Vagina (tissue), 2 donors: ENCODE results near the gene ZNF214. TPM values are rescaled to one million over a fixed set of nuclear protein-coding genes. Genes with fewer than 3 reads are reported as not detected.
"Not testable (repeated sequence)": the region's sequence is repeated elsewhere in the genome, so short reads cannot be mapped to it uniquely, and the experiment has no call there.

Experiments used
- DNase-seq, 2 donors: peaks; one replicate each; pipeline ENCODE4 v3.0.0-alpha.2; 2017; ENCODE audit errors: extremely low spot score in 2 of 2
- H3K27ac ChIP-seq: fragments of 200-600 bp; sonication (generic); one replicate; pipeline ENCODE4 v1.5.1; 2019
- H3K27me3 ChIP-seq: fragments of 200-600 bp; sonication (generic); one replicate; pipeline ENCODE4 v1.5.1; 2019
- H3K36me3 ChIP-seq, 2 donors: fragments of 200-600 bp; sonication (generic); one replicate each; pipeline ENCODE4 v1.5.1; 2017 to 2019
- H3K4me1 ChIP-seq: fragments of 200-600 bp; sonication (generic); one replicate; pipeline ENCODE4 v1.5.1; 2019
- H3K4me3 ChIP-seq, 2 donors: fragments of 200-600 bp; sonication (generic); 1 replicate in 1 of 2; 2 replicates in 1 of 2; pipeline ENCODE4 v1.5.1; 2016 to 2019
- H3K9me3 ChIP-seq: fragments of 200-600 bp; sonication (generic); one replicate; pipeline ENCODE4 v1.5.1; 2019
- POLR2A ChIP-seq, 2 donors: fragments of 450-650 bp; IDR thresholded peaks; one replicate each; pipeline ENCODE4 v1.6.1; 2017; ENCODE audit warnings: antibody characterized with exemption in 2 of 2, mild to moderate bottlenecking in 2 of 2, moderate library complexity in 2 of 2
- POLR2AphosphoS5 ChIP-seq, 2 donors: sonication (generic); formaldehyde crosslinking; IDR thresholded peaks; one replicate each; pipeline ENCODE4 v1.9.0; 2017; ENCODE audit warnings: antibody characterized with exemption in 2 of 2, mild to moderate bottlenecking in 2 of 2, low read depth in 1 of 2; ENCODE audit not compliant: insufficient read depth in 1 of 2
- intact Hi-C: fragments of 100-400 bp; cut with DNase I; formaldehyde crosslinking; loops from one replicate; pipeline ENCODE4 v1.15.1; 2023
- total RNA-seq: library from RNA; depleted of rRNA; stranded (reverse); fragments of >200 nt; gene quantifications from one replicate; pipeline ENCODE4 v1.2.3, GENCODE V29; 2016
- TF ChIP-seq, protein P1 (sequence below), 3 experiments: fragments of 450-650 bp in 2 of 3; fragments of 200-600 bp in 1 of 3; sonication (generic) in 1 of 3; IDR thresholded peaks; one replicate each; pipeline ENCODE4 v1.5.1; 2017 to 2019; ENCODE audit warnings: antibody characterized with exemption in 3 of 3, mild to moderate bottlenecking in 2 of 3, moderate library complexity in 2 of 3

Gene ZNF214
- total RNA-seq, 1 donor from 2014 or later: 3.9 TPM

DNA sequence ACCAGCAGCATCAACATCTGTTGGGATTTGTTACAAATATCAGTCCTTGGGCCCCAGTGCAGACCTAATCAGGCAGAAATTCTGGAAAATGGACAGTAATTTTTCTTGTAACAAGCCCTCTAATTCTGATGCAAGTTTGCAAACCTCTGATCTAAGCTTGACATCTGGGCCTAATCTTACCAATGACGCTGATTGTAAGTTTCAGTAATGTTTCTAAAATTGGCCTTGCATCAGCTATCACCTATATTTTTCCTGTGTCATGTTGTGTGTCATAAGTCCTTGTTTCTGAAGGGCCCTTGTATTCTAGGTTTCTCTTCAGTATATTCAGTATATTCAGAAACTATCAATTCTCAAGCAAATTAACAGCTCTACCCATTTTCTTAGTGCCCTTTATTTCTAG lies 57.5 kb downstream of the ZNF214 start:
- H3K9me3 ChIP-seq: no peaks in the 10 kb centered on the region
- intact Hi-C loops: no loop called here
- no peak for TF ChIP-seq POLR2AphosphoS5 (IDR thresholded peaks at IDR 0.05; ENCODE audit: insufficient read depth in 1 of 2, low read depth in 1 of 2)
- no peak for TF ChIP-seq POLR2A (IDR thresholded peaks at IDR 0.05)
- TF ChIP-seq, protein P1, sequence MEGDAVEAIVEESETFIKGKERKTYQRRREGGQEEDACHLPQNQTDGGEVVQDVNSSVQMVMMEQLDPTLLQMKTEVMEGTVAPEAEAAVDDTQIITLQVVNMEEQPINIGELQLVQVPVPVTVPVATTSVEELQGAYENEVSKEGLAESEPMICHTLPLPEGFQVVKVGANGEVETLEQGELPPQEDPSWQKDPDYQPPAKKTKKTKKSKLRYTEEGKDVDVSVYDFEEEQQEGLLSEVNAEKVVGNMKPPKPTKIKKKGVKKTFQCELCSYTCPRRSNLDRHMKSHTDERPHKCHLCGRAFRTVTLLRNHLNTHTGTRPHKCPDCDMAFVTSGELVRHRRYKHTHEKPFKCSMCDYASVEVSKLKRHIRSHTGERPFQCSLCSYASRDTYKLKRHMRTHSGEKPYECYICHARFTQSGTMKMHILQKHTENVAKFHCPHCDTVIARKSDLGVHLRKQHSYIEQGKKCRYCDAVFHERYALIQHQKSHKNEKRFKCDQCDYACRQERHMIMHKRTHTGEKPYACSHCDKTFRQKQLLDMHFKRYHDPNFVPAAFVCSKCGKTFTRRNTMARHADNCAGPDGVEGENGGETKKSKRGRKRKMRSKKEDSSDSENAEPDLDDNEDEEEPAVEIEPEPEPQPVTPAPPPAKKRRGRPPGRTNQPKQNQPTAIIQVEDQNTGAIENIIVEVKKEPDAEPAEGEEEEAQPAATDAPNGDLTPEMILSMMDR (IDR thresholded peaks at IDR 0.05): no peak
- H3K36me3 ChIP-seq: no peaks in the 10 kb centered on the region
- no peak overlapping the region for H3K27ac ChIP-seq
- no peak for DNase-seq
- H3K4me3 ChIP-seq: no peak overlapping the region
- H3K4me1 ChIP-seq: no peaks in the 10 kb centered on the region
- H3K27me3 ChIP-seq: no peaks in the 10 kb centered on the region

DNA sequence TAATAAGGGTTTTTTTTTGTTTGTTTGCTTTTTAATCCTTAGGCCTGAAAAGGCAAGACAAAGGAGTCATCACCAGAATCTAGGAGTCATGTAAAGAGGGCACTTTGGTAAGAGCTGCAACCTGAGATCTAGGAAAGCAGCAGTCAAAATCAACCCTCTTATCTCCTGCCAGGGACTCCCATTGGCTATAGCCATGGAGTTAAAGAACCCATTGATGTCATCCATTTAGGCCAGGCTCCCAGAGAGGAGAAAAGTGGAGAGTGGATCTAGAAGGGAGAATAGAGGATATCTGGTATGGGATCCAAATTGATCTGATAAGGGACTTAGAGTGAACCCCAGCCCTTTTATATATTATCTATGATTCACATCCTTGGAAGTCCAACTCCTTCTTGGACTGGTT lies 58.0 kb downstream of the ZNF214 start:
- intact Hi-C loops: no loop called here
- no peak for DNase-seq
- no peaks in the 10 kb centered on the region for H3K36me3 ChIP-seq

GRCh38 chr11:6954248-6954647 lies 65.9 kb downstream of the ZNF214 start:
- H3K36me3 ChIP-seq, intact Hi-C loops, DNase-seq, H3K4me3 ChIP-seq, H3K27me3 ChIP-seq, H3K9me3 ChIP-seq, H3K27ac ChIP-seq, H3K4me1 ChIP-seq: not testable (repeated sequence)

More for the DNA sequence above, 58.0 kb downstream of the ZNF214 start:
- Histone ChIP-seq H3K9me3 (no peaks in the 10 kb centered on the region), H3K4me1 (no peaks in the 10 kb centered on the region), H3K27ac (no peak overlapping the region), H3K4me3 (no peak overlapping the region), H3K27me3 (no peaks in the 10 kb centered on the region)
- TF ChIP-seq, protein P1 (IDR thresholded peaks at IDR 0.05): no peak
- TF ChIP-seq POLR2A (IDR thresholded peaks at IDR 0.05) (no peak), POLR2AphosphoS5 (IDR thresholded peaks at IDR 0.05; ENCODE audit: insufficient read depth in 1 of 2, low read depth in 1 of 2) (no peak)

Other genes starting within 250 kb of the ZNF214 start
- not detected for gene OR2AG2, start 248.4 kb downstream of the ZNF214 start, total RNA-seq
- not detected for gene OR2AG1, start 237.3 kb downstream of the ZNF214 start, total RNA-seq
- gene OR6A2, start 220.7 kb downstream of the ZNF214 start, total RNA-seq: not detected
- gene OR10A5, start 174.7 kb downstream of the ZNF214 start, total RNA-seq: not detected
- gene OR10A2, start 157.3 kb downstream of the ZNF214 start, total RNA-seq: not detected
- not detected for gene OR10A4, start 143.7 kb downstream of the ZNF214 start, total RNA-seq
- not detected for gene OR2D2, start 127.8 kb downstream of the ZNF214 start, total RNA-seq
- gene OR2D3, start 99.3 kb downstream of the ZNF214 start, total RNA-seq: not detected
- gene ZNF215, start 93.9 kb downstream of the ZNF214 start, total RNA-seq: 2.0 TPM
- gene NLRP14, start 133 bp upstream of the ZNF214 start, total RNA-seq: not detected
- gene RBMXL2, start 68.7 kb upstream of the ZNF214 start, total RNA-seq: not detected
- 2.9 TPM for gene SYT9, start 231.6 kb upstream of the ZNF214 start, total RNA-seq